ENCODE measurements around the gene TYMP.
A peak's percentile ranks its signal among the peaks of the same experiment; 100 is the strongest.

TYMP gene

GRCh38 chr22:50482107-50483074 is 47.4 kb downstream of the TYMP start:
- DNase-seq, result no peak

- DNase-seq, result peak; percentile 74
These were observed 48.2 kb downstream of the TYMP start, which contains the start of gene ADM2 for GRCh38 chr22:50481440-50482106. TSS of gene ADM2 (plus strand) at chr22:50481543. CDS start at chr22:50481848, 305 bp downstream.

GRCh38 chr22:50481045-50481439 is 48.8 kb downstream of the TYMP start:
- DNase-seq, result no peak

GRCh38 chr22:50479721-50480120 is 50.1 kb downstream of the TYMP start:
- DNase-seq, result no peak

GRCh38 chr22:50477923-50478322 is 51.9 kb downstream of the TYMP start:
- no peak for DNase-seq

GRCh38 chr22:50476868-50477267 is 52.9 kb downstream of the TYMP start:
- DNase-seq, result no peak

Measured in CD4-positive, alpha-beta T cell treated with Interleukin-12 subunit alpha and Interleukin-12 subunit beta, for 1 hour (primary cell).